Measurements from ENCODE around the gene MEPCE.

MEPCE gene

DNA sequence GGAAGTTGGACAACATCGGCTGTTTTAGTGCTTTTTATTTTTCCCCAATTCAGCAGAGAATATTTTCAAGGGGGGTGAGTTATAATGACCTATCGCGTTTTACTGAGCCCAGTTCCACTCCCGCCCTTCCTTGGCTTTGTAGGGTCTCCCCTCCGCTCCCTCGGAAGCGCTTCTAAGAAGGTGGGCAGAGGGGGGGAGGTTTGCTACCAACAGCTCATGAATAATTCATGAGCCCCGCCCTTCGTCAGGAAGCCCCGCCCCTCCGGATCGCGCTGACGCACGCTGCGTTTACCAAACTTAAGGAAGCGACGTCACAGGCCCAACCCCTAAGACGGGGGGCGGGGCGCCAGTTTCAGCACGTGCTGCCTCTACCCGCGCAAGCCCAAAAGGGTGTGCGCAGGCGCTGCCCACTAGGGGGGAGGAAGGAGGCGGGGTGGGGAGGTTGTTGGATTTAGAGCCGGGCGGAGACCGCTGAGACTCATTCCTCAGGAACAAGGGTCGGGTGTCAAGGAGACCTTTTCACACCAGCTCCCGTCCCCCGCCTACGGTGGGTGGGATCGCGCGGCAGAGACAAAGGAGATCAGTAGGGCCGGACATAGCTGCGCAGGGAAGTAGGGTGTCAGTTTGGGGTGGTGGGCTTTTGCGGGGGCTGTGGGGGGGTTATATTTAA, 529 bp upstream of the MEPCE start:
- TF ChIP-seq, protein P1, sequence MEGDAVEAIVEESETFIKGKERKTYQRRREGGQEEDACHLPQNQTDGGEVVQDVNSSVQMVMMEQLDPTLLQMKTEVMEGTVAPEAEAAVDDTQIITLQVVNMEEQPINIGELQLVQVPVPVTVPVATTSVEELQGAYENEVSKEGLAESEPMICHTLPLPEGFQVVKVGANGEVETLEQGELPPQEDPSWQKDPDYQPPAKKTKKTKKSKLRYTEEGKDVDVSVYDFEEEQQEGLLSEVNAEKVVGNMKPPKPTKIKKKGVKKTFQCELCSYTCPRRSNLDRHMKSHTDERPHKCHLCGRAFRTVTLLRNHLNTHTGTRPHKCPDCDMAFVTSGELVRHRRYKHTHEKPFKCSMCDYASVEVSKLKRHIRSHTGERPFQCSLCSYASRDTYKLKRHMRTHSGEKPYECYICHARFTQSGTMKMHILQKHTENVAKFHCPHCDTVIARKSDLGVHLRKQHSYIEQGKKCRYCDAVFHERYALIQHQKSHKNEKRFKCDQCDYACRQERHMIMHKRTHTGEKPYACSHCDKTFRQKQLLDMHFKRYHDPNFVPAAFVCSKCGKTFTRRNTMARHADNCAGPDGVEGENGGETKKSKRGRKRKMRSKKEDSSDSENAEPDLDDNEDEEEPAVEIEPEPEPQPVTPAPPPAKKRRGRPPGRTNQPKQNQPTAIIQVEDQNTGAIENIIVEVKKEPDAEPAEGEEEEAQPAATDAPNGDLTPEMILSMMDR (IDR thresholded peaks at IDR 0.05; ENCODE audit: low read length, missing control alignments) = no peak
- peak; percentile 100 for DNase-seq (ENCODE audit: low read depth)
- H3K4me3 ChIP-seq (replicated peaks; ENCODE audit: low read depth, low read length) = peak overlapping the region; percentile 74

DNA sequence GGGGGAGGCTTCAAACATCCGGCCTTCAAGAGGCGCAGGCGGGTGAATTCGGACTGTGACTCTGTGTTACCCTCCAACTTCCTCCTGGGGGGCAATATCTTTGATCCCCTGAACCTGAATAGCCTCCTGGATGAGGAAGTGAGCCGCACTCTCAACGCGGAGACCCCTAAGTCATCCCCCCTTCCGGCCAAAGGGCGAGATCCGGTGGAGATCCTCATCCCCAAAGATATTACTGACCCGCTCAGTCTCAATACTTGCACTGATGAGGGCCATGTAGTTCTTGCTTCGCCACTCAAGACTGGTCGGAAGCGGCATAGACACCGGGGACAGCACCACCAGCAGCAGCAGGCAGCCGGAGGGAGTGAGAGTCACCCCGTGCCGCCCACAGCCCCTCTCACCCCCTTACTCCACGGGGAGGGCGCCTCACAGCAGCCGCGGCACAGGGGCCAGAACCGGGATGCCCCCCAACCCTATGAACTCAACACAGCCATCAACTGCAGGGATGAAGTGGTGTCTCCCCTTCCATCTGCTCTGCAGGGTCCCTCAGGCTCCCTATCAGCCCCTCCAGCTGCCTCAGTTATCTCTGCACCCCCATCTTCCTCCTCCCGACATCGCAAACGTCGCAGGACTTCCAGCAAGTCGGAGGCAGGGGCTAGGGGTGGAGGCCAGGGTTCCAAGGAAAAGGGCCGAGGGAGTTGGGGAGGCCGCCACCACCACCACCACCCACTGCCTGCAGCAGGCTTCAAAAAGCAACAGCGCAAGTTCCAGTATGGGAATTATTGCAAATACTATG, 1.1 kb downstream of the MEPCE start:
- TF ChIP-seq, protein P1 (IDR thresholded peaks at IDR 0.05; ENCODE audit: low read length, missing control alignments) = no peak
- no peak for DNase-seq (ENCODE audit: low read depth)
- peak overlapping the region; percentile 74 for H3K4me3 ChIP-seq (replicated peaks; ENCODE audit: low read depth, low read length)

DNA sequence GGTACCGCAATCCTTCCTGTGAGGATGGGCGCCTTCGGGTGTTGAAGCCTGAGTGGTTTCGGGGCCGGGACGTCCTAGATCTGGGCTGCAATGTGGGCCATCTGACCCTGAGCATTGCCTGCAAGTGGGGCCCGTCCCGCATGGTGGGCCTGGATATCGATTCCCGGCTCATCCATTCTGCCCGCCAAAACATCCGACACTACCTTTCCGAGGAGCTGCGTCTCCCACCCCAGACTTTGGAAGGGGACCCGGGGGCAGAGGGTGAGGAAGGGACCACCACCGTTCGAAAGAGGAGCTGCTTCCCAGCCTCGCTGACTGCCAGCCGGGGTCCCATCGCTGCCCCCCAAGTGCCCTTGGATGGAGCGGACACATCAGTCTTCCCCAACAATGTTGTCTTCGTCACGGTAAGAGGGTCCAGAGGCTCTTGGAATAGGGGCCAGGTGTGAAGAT, 1.7 kb downstream of the MEPCE start:
- peak overlapping the region; percentile 74 for H3K4me3 ChIP-seq (replicated peaks; ENCODE audit: low read depth, low read length)
- DNase-seq (ENCODE audit: low read depth) = no peak
- TF ChIP-seq, protein P1 (IDR thresholded peaks at IDR 0.05; ENCODE audit: low read length, missing control alignments) = no peak

DNA sequence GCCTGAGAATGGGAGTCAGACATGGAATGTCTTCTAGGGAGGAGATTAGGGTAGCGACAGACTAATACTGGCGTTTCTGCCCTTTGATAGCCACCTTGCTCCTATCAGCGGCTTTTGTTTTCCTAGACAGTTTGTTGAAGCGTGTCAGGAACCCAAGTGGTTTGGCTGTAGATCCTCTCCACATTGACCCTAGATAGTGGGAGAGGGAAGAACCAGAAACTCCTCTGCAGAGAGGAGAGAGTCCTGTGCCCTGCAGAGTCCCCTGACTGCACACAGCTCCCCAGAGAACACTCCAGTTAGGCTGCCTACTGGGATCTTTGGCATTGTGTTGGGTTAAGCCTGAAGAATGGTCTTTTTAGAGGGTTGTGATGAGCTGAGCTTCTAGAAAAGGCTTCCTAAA, 2.4 kb downstream of the MEPCE start:
- TF ChIP-seq, protein P1 (IDR thresholded peaks at IDR 0.05; ENCODE audit: low read length, missing control alignments) = no peak
- peak overlapping the region; percentile 74 for H3K4me3 ChIP-seq (replicated peaks; ENCODE audit: low read depth, low read length)
- no peak for DNase-seq (ENCODE audit: low read depth)

DNA sequence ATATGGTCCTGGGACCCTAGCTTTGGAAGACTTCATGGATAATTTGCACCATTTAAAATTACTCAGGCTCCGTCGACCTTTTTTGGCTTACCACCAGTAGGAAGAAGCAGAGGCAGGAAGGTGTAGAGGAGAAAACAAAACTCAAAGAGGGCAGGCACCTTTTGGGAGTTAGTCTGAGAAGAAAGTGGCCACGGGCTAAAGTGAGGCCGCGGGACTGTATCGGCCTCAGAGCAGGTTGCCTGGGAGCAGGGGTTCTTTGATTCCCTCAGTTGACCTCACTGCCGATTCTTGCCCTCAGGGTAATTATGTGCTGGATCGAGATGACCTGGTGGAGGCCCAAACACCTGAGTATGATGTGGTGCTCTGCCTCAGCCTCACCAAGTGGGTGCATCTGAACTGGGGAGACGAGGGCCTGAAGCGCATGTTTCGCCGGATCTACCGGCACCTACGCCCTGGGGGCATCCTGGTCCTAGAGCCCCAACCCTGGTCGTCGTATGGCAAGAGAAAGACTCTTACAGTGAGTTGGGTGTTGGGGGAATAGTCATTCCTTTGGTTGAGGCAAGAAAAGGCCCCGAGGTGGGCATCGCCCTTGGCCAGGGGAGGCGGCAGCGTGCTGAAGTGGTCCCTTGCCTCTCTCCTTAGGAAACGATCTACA, 3.1 kb downstream of the MEPCE start:
- DNase-seq (ENCODE audit: low read depth) = no peak
- TF ChIP-seq, protein P1 (IDR thresholded peaks at IDR 0.05; ENCODE audit: low read length, missing control alignments) = no peak
- peak overlapping the region; percentile 10 for H3K4me3 ChIP-seq (replicated peaks; ENCODE audit: low read depth, low read length)

DNA sequence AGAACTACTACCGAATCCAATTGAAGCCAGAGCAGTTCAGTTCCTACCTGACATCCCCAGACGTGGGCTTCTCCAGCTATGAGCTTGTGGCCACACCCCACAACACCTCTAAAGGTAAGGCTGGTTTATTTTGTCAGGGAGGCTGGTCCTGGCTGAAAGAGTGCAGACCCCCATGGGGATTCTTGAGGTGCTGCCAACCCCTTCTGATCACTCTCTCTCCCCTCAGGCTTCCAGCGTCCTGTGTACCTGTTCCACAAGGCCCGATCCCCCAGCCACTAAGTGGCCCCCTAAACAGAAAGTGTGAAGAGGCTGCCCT, 3.6 kb downstream of the MEPCE start:
- DNase-seq (ENCODE audit: low read depth) = no peak
- TF ChIP-seq, protein P1 (IDR thresholded peaks at IDR 0.05; ENCODE audit: low read length, missing control alignments) = no peak
- no peak overlapping the region for H3K4me3 ChIP-seq (replicated peaks; ENCODE audit: low read depth, low read length)

All from fibroblast of pulmonary artery (primary cell).